IMR-90 (cell line): ENCODE data around the gene STARD7. TPM values are rescaled to one million over a fixed set of nuclear protein-coding genes. Genes with fewer than 3 reads are reported as not detected.

Source experiments
- ATAC-seq: fragments of 200-7000 bp; cut with Tn5 transposase; 2 replicates; pipeline ENCODE4 v1.9.1; 2020; ENCODE audit warnings: low read depth, mild to moderate bottlenecking, moderate library complexity
- BruUV-seq: library from RNA; stranded (reverse); fragments of 400-500 nt; replicated peaks from 2 replicates; lab custom pipeline; 2021; lab: Mats Ljungman, UMichigan
- CTCF ChIA-PET: fragments of 300-600 bp; formaldehyde crosslinking; extraction: SDS; loops from one replicate; lab custom pipeline; 2021; ENCODE audit warnings: antibody characterized with exemption; lab: Yijun Ruan, JAX
- POLR2A ChIA-PET: fragments of 300-600 bp; sonication (Branson Sonifier 250); formaldehyde crosslinking; loops from one replicate; lab custom pipeline; 2022; ENCODE audit warnings: antibody characterized with exemption; ENCODE audit not compliant: unreplicated experiment; lab: Charles Lee
- DNase-seq: peaks from one replicate; pipeline ENCODE4 v3.0.0; 2013
- H2AFZ ChIP-seq: replicated peaks from 2 replicates; pipeline ENCODE3; 2013; ENCODE audit warnings: low read length, mild to moderate bottlenecking; ENCODE audit not compliant: poor library complexity
- H2AK5ac ChIP-seq: 2 replicates; pipeline ENCODE4 v1.6.1; 2013; ENCODE audit warnings: low read depth, low read length, inconsistent platforms
- H2AK9ac ChIP-seq: replicated peaks from 2 replicates; pipeline ENCODE3; 2013; ENCODE audit warnings: mild to moderate bottlenecking, low read depth, low read length, moderate library complexity; ENCODE audit not compliant: poor library complexity
- H2BK120ac ChIP-seq: 2 replicates; pipeline ENCODE4 v1.6.1; 2013; ENCODE audit warnings: low read depth, low read length, inconsistent platforms
- H2BK15ac ChIP-seq: 3 replicates; pipeline ENCODE4 v1.6.1; 2013; ENCODE audit warnings: low read depth, low read length, inconsistent platforms
- H2BK20ac ChIP-seq: 2 replicates; pipeline ENCODE4 v1.6.1; 2013; ENCODE audit warnings: low read depth, mild to moderate bottlenecking, inconsistent platforms, low read length, moderate library complexity
- H2BK5ac ChIP-seq: 2 replicates; pipeline ENCODE4 v1.6.1; 2013; ENCODE audit warnings: mild to moderate bottlenecking, low read depth, low read length, inconsistent platforms; ENCODE audit not compliant: poor library complexity, severe bottlenecking
- H3K14ac ChIP-seq: replicated peaks from 2 replicates; pipeline ENCODE4 v1.6.1; 2013; ENCODE audit warnings: low read depth, low read length, inconsistent platforms
- H3K18ac ChIP-seq: 2 replicates; pipeline ENCODE4 v1.6.1; 2013; ENCODE audit warnings: low read depth, low read length, control low read depth
- H3K23ac ChIP-seq: 2 replicates; pipeline ENCODE4 v1.6.1; 2013; ENCODE audit warnings: low read depth, low read length, inconsistent platforms
- H3K27ac ChIP-seq: 2 replicates; pipeline ENCODE4 v1.5.1; 2013; ENCODE audit warnings: mild to moderate bottlenecking, control low read depth, low read length; ENCODE audit not compliant: insufficient read depth
- H3K27me3 ChIP-seq: 2 replicates; pipeline ENCODE4 v1.6.1; 2013; ENCODE audit warnings: low read length; ENCODE audit not compliant: control insufficient read depth, insufficient read depth
- H3K36me3 ChIP-seq: 2 replicates; pipeline ENCODE4 v1.6.1; 2013; ENCODE audit warnings: low read length, mixed read lengths; ENCODE audit not compliant: control insufficient read depth, insufficient read depth
- H3K4ac ChIP-seq: 2 replicates; pipeline ENCODE4 v1.6.1; 2013; ENCODE audit warnings: low read depth, low read length, inconsistent platforms
- H3K4me1 ChIP-seq: 2 replicates; pipeline ENCODE4 v1.6.1; 2013; ENCODE audit warnings: low read length, mixed read lengths; ENCODE audit not compliant: control insufficient read depth, insufficient read depth
- H3K4me2 ChIP-seq: 2 replicates; pipeline ENCODE4 v1.6.1; 2013; ENCODE audit warnings: low read depth, mild to moderate bottlenecking, control low read depth, low read length, moderate library complexity
- H3K4me3 ChIP-seq: 2 replicates; pipeline ENCODE4 v1.5.1; 2013; ENCODE audit warnings: low read depth, mild to moderate bottlenecking, control low read depth, low read length, moderate library complexity; ENCODE audit not compliant: insufficient read depth
- H3K56ac ChIP-seq: 2 replicates; pipeline ENCODE4 v1.6.1; 2013; ENCODE audit warnings: low read length, inconsistent platforms; ENCODE audit not compliant: insufficient read depth; ENCODE audit errors: extremely low read depth
- H3K79me1 ChIP-seq, 2 experiments: 2 replicates each; pipeline ENCODE4 v1.6.1; 2013; ENCODE audit warnings: low read length in 2 of 2, inconsistent platforms in 1 of 2, low read depth in 1 of 2
- H3K9ac ChIP-seq: 2 replicates; pipeline ENCODE4 v1.6.1; 2013; ENCODE audit warnings: low read depth, low read length, control low read depth
- H3K9me1 ChIP-seq: 2 replicates; pipeline ENCODE4 v1.6.1; 2013; ENCODE audit warnings: low read length, inconsistent platforms; ENCODE audit not compliant: insufficient read depth
- H3K9me3 ChIP-seq: 2 replicates; pipeline ENCODE4 v1.6.1; 2013; ENCODE audit warnings: low read length; ENCODE audit not compliant: control insufficient read depth, insufficient read depth
- H4K20me1 ChIP-seq: 2 replicates; pipeline ENCODE4 v1.6.1; 2013; ENCODE audit warnings: low read length, inconsistent platforms; ENCODE audit not compliant: insufficient read depth
- H4K5ac ChIP-seq: 2 replicates; pipeline ENCODE4 v1.6.1; 2013; ENCODE audit warnings: mild to moderate bottlenecking, low read depth, low read length, control low read depth
- H4K8ac ChIP-seq, 2 experiments: 2 replicates each; pipeline ENCODE4 v1.6.1; 2013; ENCODE audit warnings: low read depth in 2 of 2, low read length in 2 of 2, control low read depth in 1 of 2, inconsistent platforms in 1 of 2
- H4K91ac ChIP-seq: 2 replicates; pipeline ENCODE4 v1.6.1; 2013; ENCODE audit warnings: low read depth, low read length, inconsistent platforms; ENCODE audit not compliant: insufficient read depth
- BHLHE40 ChIP-seq: fragments of 150-350 bp; IDR thresholded peaks from 2 replicates; pipeline ENCODE4 v1.6.1; 2016; ENCODE audit warnings: mild to moderate bottlenecking, low read depth, low read length
- ELK1 ChIP-seq: fragments of 150-350 bp; IDR thresholded peaks from 2 replicates; pipeline ENCODE4 v1.6.1; 2016; ENCODE audit warnings: low read depth, mild to moderate bottlenecking, low read length, moderate library complexity, borderline replicate concordance
- MAFK ChIP-seq: IDR thresholded peaks from 2 replicates; pipeline ENCODE4 v1.6.1; 2012; ENCODE audit warnings: low read depth, low read length, improper control_type of control experiment
- MAZ ChIP-seq: IDR thresholded peaks from 2 replicates; pipeline ENCODE4 v1.6.1; 2012; ENCODE audit warnings: low read depth, mild to moderate bottlenecking, low read length, improper control_type of control experiment, moderate library complexity, borderline replicate concordance
- MXI1 ChIP-seq: IDR thresholded peaks from 2 replicates; pipeline ENCODE4 v1.6.1; 2012; ENCODE audit warnings: low read depth, mild to moderate bottlenecking, low read length, moderate library complexity, borderline replicate concordance
- POLR2A ChIP-seq: IDR thresholded peaks from 2 replicates; pipeline ENCODE4 v1.6.1; 2012; ENCODE audit warnings: mild to moderate bottlenecking, low read depth, low read length
- RCOR1 ChIP-seq: IDR thresholded peaks from 2 replicates; pipeline ENCODE4 v1.6.1; 2012; ENCODE audit warnings: mild to moderate bottlenecking, low read length, improper control_type of control experiment; ENCODE audit not compliant: insufficient replicate concordance
- WGBS, 2 experiments: methylation state at CpG; one replicate each; pipeline versions ENCODE4 v1.1.5 to v1.1.7; 2013; ENCODE audit warnings: missing lambda C conversion rate in 2 of 2; ENCODE audit not compliant: insufficient read length in 1 of 2; ENCODE audit errors: extremely low coverage in 2 of 2; 5-methylcytosine and 5-hydroxymethylcytosine counted together
- dilution Hi-C: fragments of 300-500 bp; cut with HindIII; formaldehyde crosslinking; loops from one replicate; pipeline ENCODE4 v1.14.3; 2018; ENCODE audit warnings: low sequenced_read_pairs; ENCODE audit not compliant: unreplicated experiment
- in situ Hi-C: fragments of 300-500 bp; cut with MboI; formaldehyde crosslinking; loops from 3 replicates; pipeline ENCODE4 v1.14.3; 2019; ENCODE audit warnings: low sequenced_read_pairs, inconsistent platforms, mixed read lengths
- intact Hi-C: fragments of 100-400 bp; cut with micrococcal nuclease; formaldehyde crosslinking; loops from 2 replicates; pipeline ENCODE4 v1.10.0; 2022
- polyA plus RNA-seq, 3 experiments: library from polyadenylated mRNA; depleted of rRNA; stranded (reverse); fragments of >200 nt; gene quantifications; 2 replicates each; pipeline ENCODE4 v1.2.3, GENCODE V29; 2012; ENCODE audit warnings: low replicate concordance in 1 of 3
- total RNA-seq: library from RNA; depleted of rRNA; stranded (reverse); fragments of >200 nt; gene quantifications from 2 replicates; pipeline ENCODE4 v1.2.3, GENCODE V29; 2012; rRNA removed

STARD7 gene
- total and polyA plus RNA-seq, 2 of the 4 experiments (the other 2 are of a cell fraction): 61.7 to 138 TPM

GRCh38 chr2:96135171-96135570, 73.5 kb downstream of the STARD7 start:
- ATAC-seq: no peak
- no TSS peak for BruUV-seq
- no peak overlapping the region for H2AFZ ChIP-seq
- no peak overlapping the region for H4K5ac ChIP-seq
- no peak overlapping the region for H3K4me2 ChIP-seq
- H3K56ac ChIP-seq: no peak overlapping the region
- H3K18ac ChIP-seq: no peak overlapping the region
- H3K23ac ChIP-seq: no peak overlapping the region
- H3K4me1 ChIP-seq: no peaks in the 10 kb centered on the region
- H3K9me3 ChIP-seq: no peaks in the 10 kb centered on the region
- dilution Hi-C loops: no loop called here
- POLR2A ChIA-PET: no interaction called here
- no peak overlapping the region for H3K14ac ChIP-seq
- no peaks in the 10 kb centered on the region for H3K79me1 ChIP-seq
- H2BK15ac ChIP-seq: no peak overlapping the region
- CTCF ChIA-PET: no interaction called here
- intact Hi-C loops: no loop called here
- no peaks in the 10 kb centered on the region; the same call in 1 of the 2 replicates for H4K20me1 ChIP-seq
- no peak overlapping the region for H2BK20ac ChIP-seq
- H4K8ac ChIP-seq: no peak overlapping the region
- 78% methylated on average over 5 of the region's 9 CpGs; no CpG with 5 or more reads in 1 of the 2 experiments for WGBS, 2 experiments
- in situ Hi-C loops: loop anchor here (10.0 kb wide), 1 partner anchor 130 kb away; the partner anchor contains the start of genes CIAO1 and TMEM127
- H3K27me3 ChIP-seq: peaks cover 52% of the 10 kb centered on the region
- no peak overlapping the region for H2BK5ac ChIP-seq
- no peaks in the 10 kb centered on the region for H3K36me3 ChIP-seq
- no peak overlapping the region for H2AK5ac ChIP-seq
- no peak overlapping the region for H3K4ac ChIP-seq
- no peak overlapping the region for H3K4me3 ChIP-seq
- no peak overlapping the region for H2BK120ac ChIP-seq
- no peak overlapping the region for H3K27ac ChIP-seq
- DNase-seq: no peak
- H4K91ac ChIP-seq: no peak overlapping the region
- H2AK9ac ChIP-seq: no peak overlapping the region
- no peak for TF ChIP-seq RCOR1
- no peak for TF ChIP-seq MAZ
- TF ChIP-seq ELK1: no peak
- TF ChIP-seq MXI1: no peak
- no peak for TF ChIP-seq BHLHE40
- no peak for TF ChIP-seq MAFK
- no peak for TF ChIP-seq POLR2A
- no peak overlapping the region for H3K9ac ChIP-seq
- H3K9me1 ChIP-seq: no peaks in the 10 kb centered on the region

Other genes starting within 250 kb of the STARD7 start
- gene ANKRD36C, start 217.0 kb downstream of the STARD7 start, total RNA-seq: 27.1 and 32.8 TPM in 2 replicates
- gene ANKRD36C, start 217.0 kb downstream of the STARD7 start, polyA plus RNA-seq (2012; rRNA removed): 1.5 and 2.2 TPM in 2 replicates
- gene GPAT2, start 173.9 kb downstream of the STARD7 start, total RNA-seq: 0.28 and 0.36 TPM in 2 replicates
- gene GPAT2, start 173.9 kb downstream of the STARD7 start, polyA plus RNA-seq (2012; rRNA removed): 0.53 and 0.57 TPM in 2 replicates
- gene ADRA2B, start 92.3 kb downstream of the STARD7 start, total RNA-seq: not detected in 2 replicates
- not detected in 2 replicates for gene ADRA2B, start 92.3 kb downstream of the STARD7 start, polyA plus RNA-seq (2012; rRNA removed)
- not detected in 2 replicates for gene ASTL, start 70.3 kb downstream of the STARD7 start, total RNA-seq
- not detected in 2 replicates for gene ASTL, start 70.3 kb downstream of the STARD7 start, polyA plus RNA-seq (2012; rRNA removed)
- 1.8 and 2.5 TPM in 2 replicates for gene DUSP2, start 63.4 kb downstream of the STARD7 start, total RNA-seq
- gene DUSP2, start 63.4 kb downstream of the STARD7 start, polyA plus RNA-seq (2012; rRNA removed): 3.8 and 4.8 TPM in 2 replicates
- gene TMEM127, start 57.2 kb upstream of the STARD7 start, total RNA-seq: 20.0 and 35.7 TPM in 2 replicates
- gene TMEM127, start 57.2 kb upstream of the STARD7 start, polyA plus RNA-seq (2012; rRNA removed): 47.6 and 52.2 TPM in 2 replicates
- gene CIAO1, start 57.4 kb upstream of the STARD7 start, total RNA-seq: 85.5 and 94.3 TPM in 2 replicates
- 78.8 and 81.1 TPM in 2 replicates for gene CIAO1, start 57.4 kb upstream of the STARD7 start, polyA plus RNA-seq (2012; rRNA removed)
- 44.1 and 44.2 TPM in 2 replicates for gene SNRNP200, start 96.7 kb upstream of the STARD7 start, total RNA-seq
- gene SNRNP200, start 96.7 kb upstream of the STARD7 start, polyA plus RNA-seq (2012; rRNA removed): 108 TPM in 2 replicates
- gene ITPRIPL1, start 116.5 kb upstream of the STARD7 start, total RNA-seq: 1.1 and 1.4 TPM in 2 replicates
- gene ITPRIPL1, start 116.5 kb upstream of the STARD7 start, polyA plus RNA-seq (2012; rRNA removed): 0.84 and 0.99 TPM in 2 replicates
- 16.7 and 17.7 TPM in 2 replicates for gene NCAPH, start 126.9 kb upstream of the STARD7 start, total RNA-seq
- 16.5 and 19.4 TPM in 2 replicates for gene NCAPH, start 126.9 kb upstream of the STARD7 start, polyA plus RNA-seq (2012; rRNA removed)